ENCODE measurements around the gene IL17D. TPM values are rescaled to one million over a fixed set of nuclear protein-coding genes. Genes with fewer than 3 reads are reported as not detected.

The IL17D gene
- total and polyA plus RNA-seq, 2 experiments from 2014 or later = 1.6 to 2.3 TPM

GRCh38 chr13:20684041-20684440 is 19.5 kb upstream of the IL17D start:
- no peak for ATAC-seq
- no peak overlapping the region for H3K27ac ChIP-seq (ENCODE audit: low read depth)
- H3K9me2 ChIP-seq (ENCODE audit: insufficient read depth) = no peaks in the 10 kb centered on the region
- no peaks in the 10 kb centered on the region for H3K27me3 Mint-ChIP-seq (ENCODE audit: insufficient read depth, low read depth, poor library complexity)
- DNase-seq (ENCODE audit: low spot score) = no peak
- peak overlapping the region; percentile 63; the same call in 1 of the 2 replicates for H3K27ac Mint-ChIP-seq
- no peaks in the 10 kb centered on the region for H3K79me2 ChIP-seq (replicated peaks; ENCODE audit: insufficient read depth)
- no peaks in the 10 kb centered on the region for H4K20me1 ChIP-seq (replicated peaks; ENCODE audit: insufficient read depth)
- H3K36me3 Mint-ChIP-seq (ENCODE audit: low read depth) = no peaks in the 10 kb centered on the region
- H3K4me3 ChIP-seq = no peak overlapping the region
- no peak overlapping the region for H2AFZ ChIP-seq
- peaks cover 56% of the 10 kb centered on the region for H3K4me1 Mint-ChIP-seq
- peaks cover 48% of the 10 kb centered on the region for H3K4me1 ChIP-seq (ENCODE audit: insufficient read depth)
- H3K4me2 ChIP-seq = peak overlapping the region; percentile 11; the same call in 1 of the 2 replicates
- H3K9me3 Mint-ChIP-seq = no peaks in the 10 kb centered on the region
- H3K4me3 Mint-ChIP-seq = no peak overlapping the region; the same call in 2 of the 3 replicates
- no peaks in the 10 kb centered on the region for H3F3A ChIP-seq (replicated peaks; ENCODE audit: low read depth)
- TF ChIP-seq STAT1 (IDR thresholded peaks at IDR 0.05; ENCODE audit: unreplicated experiment) (no peak), ZNF331 (CRISPR knock-in tag; IDR thresholded peaks at IDR 0.05; ENCODE audit: low read depth) (no peak), ETS1 (IDR thresholded peaks at IDR 0.05) (no peak), ZNF114 (CRISPR knock-in tag; IDR thresholded peaks at IDR 0.05) (no peak), EZH2phosphoT487 (IDR thresholded peaks at IDR 0.05; ENCODE audit: unreplicated experiment) (no peak), ZNF462 (CRISPR knock-in tag; IDR thresholded peaks at IDR 0.05) (no peak), EZH2 (IDR thresholded peaks at IDR 0.05; ENCODE audit: low read depth, unreplicated experiment) (no peak), CTCF (conservative IDR thresholded peaks at IDR 0.05; ENCODE audit: low read depth in 2 of 2) (no peak), POLR2AphosphoS5 (IDR thresholded peaks at IDR 0.05; ENCODE audit: low read depth) (no peak), JUNB (IDR thresholded peaks at IDR 0.05; ENCODE audit: unreplicated experiment) (no peak), REST (IDR thresholded peaks at IDR 0.05; ENCODE audit: unreplicated experiment) (no peak), NANOG (IDR thresholded peaks at IDR 0.05; ENCODE audit: borderline replicate concordance) (no peak), CREB1 (CRISPR knock-in tag; IDR thresholded peaks at IDR 0.05; ENCODE audit: low read depth) (no peak)
- H3K36me3 ChIP-seq (ENCODE audit: insufficient read depth) = no peaks in the 10 kb centered on the region
- no peaks in the 10 kb centered on the region for H3K27me3 ChIP-seq (ENCODE audit: insufficient read depth)

All from GM23338 (cell line).